Tibial artery (tissue), 4 donors: ENCODE data around the gene SMIM24.
"Not testable (repeated sequence)": the region's sequence is repeated elsewhere in the genome, so short reads cannot be mapped to it uniquely, and the experiment has no call there.

ENCODE experiments used
- DNase-seq, 2 donors: peaks; one replicate each; pipeline ENCODE4 v3.0.0-alpha.2; 2019
- H3K27ac ChIP-seq, 2 donors: fragments of 200-600 bp; sonication (generic) in 1 of 2; 1 replicate in 1 of 2; 2 replicates in 1 of 2; pipeline ENCODE4 v1.5.1; 2018 to 2019; ENCODE audit warnings: mild to moderate bottlenecking in 1 of 2
- H3K27me3 ChIP-seq, 2 donors: fragments of 200-600 bp; sonication (generic) in 1 of 2; one replicate each; pipeline versions ENCODE4 v1.5.1 to v1.6.0; 2016 to 2019
- H3K36me3 ChIP-seq, 3 donors: fragments of 200-600 bp; sonication (generic) in 2 of 3; one replicate each; pipeline ENCODE4 v1.5.1; 2016 to 2019; ENCODE audit warnings: mild to moderate bottlenecking in 2 of 3
- H3K4me1 ChIP-seq, 4 donors: fragments of 200-600 bp; sonication (generic) in 2 of 4; 1 replicate in 3 of 4; 2 replicates in 1 of 4; pipeline ENCODE4 v1.5.1; 2016 to 2019
- H3K4me3 ChIP-seq, 2 donors: fragments of 200-600 bp; sonication (generic) in 1 of 2; 1 replicate in 1 of 2; 2 replicates in 1 of 2; pipeline ENCODE4 v1.5.1; 2018 to 2019; ENCODE audit warnings: mild to moderate bottlenecking in 2 of 2
- H3K9me3 ChIP-seq, 3 donors: fragments of 200-600 bp; sonication (generic) in 1 of 3; one replicate each; pipeline ENCODE4 v1.5.1; 2016 to 2019
- CTCF ChIP-seq, 2 experiments: fragments of 200-600 bp in 1 of 2; fragments of 450-650 bp in 1 of 2; IDR thresholded peaks; one replicate each; pipeline ENCODE4 v1.5.1; 2017 to 2019; ENCODE audit warnings: antibody characterized with exemption in 2 of 2, mild to moderate bottlenecking in 1 of 2, moderate library complexity in 1 of 2
- intact Hi-C: fragments of 100-400 bp; cut with DNase I; formaldehyde crosslinking; loops from one replicate; pipeline ENCODE4 v1.15.0; 2023; ENCODE audit warnings: low total_unique reads

SMIM24 gene

GRCh38 chr19:3440082-3440481, 40.2 kb downstream of the SMIM24 start:
- Histone ChIP-seq H3K27me3 (no peaks in the 10 kb centered on the region), H3K9me3 (no peaks in the 10 kb centered on the region), H3K36me3 (peaks cover 19 to 84% (median 44%) of the 10 kb centered on the region in 3 donors), H3K27ac (no peak overlapping the region), H3K4me3 (no peak overlapping the region), H3K4me1 (peaks cover 0 to 49% (median 34%) of the 10 kb centered on the region in 4 donors)
- TF ChIP-seq CTCF (IDR thresholded peaks at IDR 0.05), result peak; percentile 32 to 34
- intact Hi-C loops, result no loop called here
- DNase-seq, result peak in 1 of 2 donors; percentile 50

- no peaks in the 10 kb centered on the region for H3K27me3 ChIP-seq
- peaks cover 8 to 60% (median 48%) of the 10 kb centered on the region in 4 donors for H3K4me1 ChIP-seq
- peak overlapping the region; percentile 88 to 93 for H3K27ac ChIP-seq
- DNase-seq, result peak; percentile 95 to 98
- peak overlapping the region; percentile 47 to 48 for H3K4me3 ChIP-seq
- intact Hi-C loops, result loop anchor here (5.0 kb wide), 1 partner anchor 32 kb away; no protein-coding TSS in a partner anchor
- no peaks in the 10 kb centered on the region for H3K9me3 ChIP-seq
- H3K36me3 ChIP-seq, result peaks cover 40 to 69% (median 50%) of the 10 kb centered on the region in 3 donors
- TF ChIP-seq CTCF (IDR thresholded peaks at IDR 0.05), result peak in 1 of 2 experiments; percentile 13
Measured at GRCh38 chr19:3434630-3435553, 45.4 kb downstream of the SMIM24 start.

- Histone ChIP-seq H3K36me3 (peaks cover 40 to 69% (median 50%) of the 10 kb centered on the region in 3 donors), H3K27me3 (no peaks in the 10 kb centered on the region), H3K4me3 (peak overlapping the region in 1 of 2 donors; percentile 48), H3K4me1 (peaks cover 8 to 67% (median 53%) of the 10 kb centered on the region in 4 donors), H3K9me3 (no peaks in the 10 kb centered on the region), H3K27ac (peak overlapping the region; percentile 88 to 93)
- DNase-seq, result no peak
- intact Hi-C loops, result loop anchor here (5.0 kb wide), 1 partner anchor 33 kb away; no protein-coding TSS in a partner anchor
- no peak for TF ChIP-seq CTCF (IDR thresholded peaks at IDR 0.05)
Measured at GRCh38 chr19:3433805-3434540, 46.4 kb downstream of the SMIM24 start.

GRCh38 chr19:3433313-3433712, 47.0 kb downstream of the SMIM24 start:
- Histone ChIP-seq H3K9me3 (no peaks in the 10 kb centered on the region), H3K4me3 (no peak overlapping the region), H3K36me3 (peaks cover 40 to 62% (median 44%) of the 10 kb centered on the region in 3 donors), H3K27ac (peak overlapping the region; percentile 88 to 93), H3K4me1 (peaks cover 8 to 74% (median 59%) of the 10 kb centered on the region in 4 donors), H3K27me3 (no peaks in the 10 kb centered on the region)
- DNase-seq, result no peak
- intact Hi-C loops, result loop anchor here (5.0 kb wide), 1 partner anchor 34 kb away; no protein-coding TSS in a partner anchor
- TF ChIP-seq CTCF (IDR thresholded peaks at IDR 0.05), result no peak

- intact Hi-C loops, result loop anchor here (5.0 kb wide), 1 partner anchor 35 kb away; no protein-coding TSS in a partner anchor
- DNase-seq, result no peak
- Histone ChIP-seq H3K27me3 (no peaks in the 10 kb centered on the region), H3K4me3 (no peak overlapping the region), H3K4me1 (peaks cover 8 to 85% (median 67%) of the 10 kb centered on the region in 4 donors), H3K27ac (peak overlapping the region; percentile 88 to 93), H3K9me3 (no peaks in the 10 kb centered on the region), H3K36me3 (peaks cover 34 to 54% (median 35%) of the 10 kb centered on the region in 3 donors)
- no peak for TF ChIP-seq CTCF (IDR thresholded peaks at IDR 0.05)
Measured at GRCh38 chr19:3431760-3432397, 48.4 kb downstream of the SMIM24 start.

- peak overlapping the region; percentile 88 to 93 for H3K27ac ChIP-seq
- peak; percentile 64 to 80 for DNase-seq
- intact Hi-C loops, result loop anchor here (5.0 kb wide), 1 partner anchor 37 kb away; no protein-coding TSS in a partner anchor
- not testable (repeated sequence) for H3K27me3 ChIP-seq, H3K4me3 ChIP-seq, H3K9me3 ChIP-seq
- peaks cover 24 to 54% (median 40%) of the 10 kb centered on the region in 3 donors for H3K36me3 ChIP-seq
- H3K4me1 ChIP-seq, result peaks cover 8 to 80% (median 63%) of the 10 kb centered on the region in 4 donors
Measured at GRCh38 chr19:3430366-3430680, 50.0 kb downstream of the SMIM24 start.
